OCI-LY1 (cell line): Measurements from ENCODE around the gene SRD5A1.

Experiments used
- CTCF ChIP-seq: fragments of 200-600 bp; sonication (generic), shearing (Covaris generic); IDR thresholded peaks from 2 replicates; pipeline ENCODE4 v1.5.1; 2017; ENCODE audit warnings: mild to moderate bottlenecking, antibody characterized with exemption, low read length, moderate library complexity, mixed read lengths
- EZH2 ChIP-seq: fragments of 200-600 bp; sonication (generic), shearing (Covaris generic); IDR thresholded peaks from 2 replicates; pipeline ENCODE4 v1.8.0; 2017; ENCODE audit warnings: borderline replicate concordance, mixed run types, mild to moderate bottlenecking, antibody characterized with exemption, low read length, moderate library complexity, mixed read lengths

GRCh38 chr5:6666762-6667161 lies 33.5 kb downstream of the SRD5A1 start:
- no peak for TF ChIP-seq CTCF
- TF ChIP-seq EZH2 = no peak
